ENCODE results near the gene LCNL1.

The LCNL1 gene

GRCh38 chr9:136995362-136995761 lies 12.6 kb downstream of the LCNL1 start:
- DNase-seq (ENCODE audit: low read depth) = no peak
- TF ChIP-seq CTCF (conservative IDR thresholded peaks at IDR 0.05; ENCODE audit: low read depth, low read length) = no peak
- no peak overlapping the region for H3K4me3 ChIP-seq (ENCODE audit: low read depth, low read length)

- H3K4me3 ChIP-seq (ENCODE audit: low read depth, low read length) = peak overlapping the region; percentile 8
- DNase-seq (ENCODE audit: low read depth) = no peak
- no peak for TF ChIP-seq CTCF (conservative IDR thresholded peaks at IDR 0.05; ENCODE audit: low read depth, low read length)
These were observed 13.0 kb downstream of the LCNL1 start for GRCh38 chr9:136995772-136996311.

GRCh38 chr9:136996361-136997292 lies 13.8 kb downstream of the LCNL1 start, which contains the start of gene CLIC3:
Gene CLIC3, minus strand, starts transcription at chr9:136996568. Its CDS starts 25 bp downstream, at chr9:136996543.
- no peak for DNase-seq (ENCODE audit: low read depth)
- H3K4me3 ChIP-seq (ENCODE audit: low read depth, low read length) = peak within 1 kb of the TSS; percentile 8
- TF ChIP-seq CTCF (conservative IDR thresholded peaks at IDR 0.05; ENCODE audit: low read depth, low read length) = no peak

GRCh38 chr9:136997371-136997770 lies 14.6 kb downstream of the LCNL1 start:
- no peak overlapping the region for H3K4me3 ChIP-seq (ENCODE audit: low read depth, low read length)
- no peak for TF ChIP-seq CTCF (conservative IDR thresholded peaks at IDR 0.05; ENCODE audit: low read depth, low read length)
- no peak for DNase-seq (ENCODE audit: low read depth)

GRCh38 chr9:136997830-136998234 lies 15.0 kb downstream of the LCNL1 start:
- DNase-seq (ENCODE audit: low read depth) = peak; percentile 77
- TF ChIP-seq CTCF (conservative IDR thresholded peaks at IDR 0.05; ENCODE audit: low read depth, low read length) = peak; percentile 72
- H3K4me3 ChIP-seq (ENCODE audit: low read depth, low read length) = no peak overlapping the region

GRCh38 chr9:137000177-137000930 lies 17.6 kb downstream of the LCNL1 start:
- H3K4me3 ChIP-seq (ENCODE audit: low read depth, low read length) = no peak overlapping the region
- TF ChIP-seq CTCF (conservative IDR thresholded peaks at IDR 0.05; ENCODE audit: low read depth, low read length) = no peak
- peak; percentile 95 for DNase-seq (ENCODE audit: low read depth)

Measured in choroid plexus epithelial cell (primary cell).